Endothelial cell of umbilical vein (primary cell): ENCODE data around the gene ERCC6L.

Experiments
- CTCF ChIP-seq, 2 donors: IDR thresholded peaks; 1 replicate in 1 of 2; 2 replicates in 1 of 2; pipeline ENCODE4 v1.5.1; 2011; ENCODE audit warnings: low read length in 2 of 2, mild to moderate bottlenecking in 2 of 2, moderate library complexity in 2 of 2, control low read depth in 1 of 2, inconsistent platforms in 1 of 2, low read depth in 1 of 2; ENCODE audit not compliant: insufficient read depth in 1 of 2; ENCODE audit errors: extremely low read depth in 1 of 2
- EZH2 ChIP-seq: IDR thresholded peaks from 2 replicates; pipeline ENCODE4 v1.6.1; 2012; ENCODE audit warnings: borderline replicate concordance, low read depth, mild to moderate bottlenecking, moderate library complexity, low read length, inconsistent platforms; ENCODE audit not compliant: severe bottlenecking
- MAX ChIP-seq: IDR thresholded peaks from 2 replicates; pipeline ENCODE4 v1.6.1; 2011; ENCODE audit not compliant: insufficient read depth, insufficient read length
- POLR2A ChIP-seq: IDR thresholded peaks from 2 replicates; pipeline ENCODE4 v1.6.1; 2012; ENCODE audit warnings: low read depth, mild to moderate bottlenecking, control low read depth, low read length

GRCh38 chrX:72245461-72246089 is 6.7 kb upstream of the ERCC6L start:
- TF ChIP-seq POLR2A (no peak), CTCF (IDR thresholded peaks at IDR 0.05; ENCODE audit: extremely low read depth in 1 of 2, insufficient read depth in 1 of 2, low read depth in 1 of 2, low read length in 2 of 2) (peak; percentile 60 to 73), MAX (no peak), EZH2 (no peak)
